ENCODE data around the gene PACRG.

DNA sequence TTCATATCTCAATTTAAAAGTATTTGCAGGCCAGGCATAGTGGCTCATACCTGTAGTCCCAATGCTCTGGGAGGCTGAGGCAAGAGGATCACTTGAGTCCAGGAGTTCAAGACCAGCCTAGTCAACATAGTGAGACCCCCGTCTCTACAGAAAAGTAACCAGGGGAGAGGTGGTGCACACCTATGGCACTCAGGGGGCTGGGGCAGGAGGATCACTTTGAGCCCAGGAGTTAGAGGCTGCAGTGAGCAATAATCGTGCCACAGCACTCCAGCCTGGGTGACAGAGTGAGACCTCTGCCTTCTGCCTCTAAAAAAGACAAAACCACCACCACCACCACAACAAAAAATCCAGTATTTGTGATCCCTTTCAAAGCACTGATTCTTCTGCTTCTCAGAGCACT lies 501.3 kb downstream of the PACRG start:
- TF ChIP-seq, protein P1, sequence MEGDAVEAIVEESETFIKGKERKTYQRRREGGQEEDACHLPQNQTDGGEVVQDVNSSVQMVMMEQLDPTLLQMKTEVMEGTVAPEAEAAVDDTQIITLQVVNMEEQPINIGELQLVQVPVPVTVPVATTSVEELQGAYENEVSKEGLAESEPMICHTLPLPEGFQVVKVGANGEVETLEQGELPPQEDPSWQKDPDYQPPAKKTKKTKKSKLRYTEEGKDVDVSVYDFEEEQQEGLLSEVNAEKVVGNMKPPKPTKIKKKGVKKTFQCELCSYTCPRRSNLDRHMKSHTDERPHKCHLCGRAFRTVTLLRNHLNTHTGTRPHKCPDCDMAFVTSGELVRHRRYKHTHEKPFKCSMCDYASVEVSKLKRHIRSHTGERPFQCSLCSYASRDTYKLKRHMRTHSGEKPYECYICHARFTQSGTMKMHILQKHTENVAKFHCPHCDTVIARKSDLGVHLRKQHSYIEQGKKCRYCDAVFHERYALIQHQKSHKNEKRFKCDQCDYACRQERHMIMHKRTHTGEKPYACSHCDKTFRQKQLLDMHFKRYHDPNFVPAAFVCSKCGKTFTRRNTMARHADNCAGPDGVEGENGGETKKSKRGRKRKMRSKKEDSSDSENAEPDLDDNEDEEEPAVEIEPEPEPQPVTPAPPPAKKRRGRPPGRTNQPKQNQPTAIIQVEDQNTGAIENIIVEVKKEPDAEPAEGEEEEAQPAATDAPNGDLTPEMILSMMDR (conservative IDR thresholded peaks at IDR 0.05; ENCODE audit: low read depth, low read length) = no peak
- TF ChIP-seq POLR2A (IDR thresholded peaks at IDR 0.05; ENCODE audit: low read depth, low read length) (no peak), CHD1 (IDR thresholded peaks at IDR 0.05; ENCODE audit: low read depth, low read length) (no peak), RAD21 (IDR thresholded peaks at IDR 0.05; ENCODE audit: low read length) (no peak), RFX5 (IDR thresholded peaks at IDR 0.05; ENCODE audit: low read depth, low read length) (no peak), MAZ (IDR thresholded peaks at IDR 0.05; ENCODE audit: borderline replicate concordance, low read depth, low read length) (no peak), SMC3 (IDR thresholded peaks at IDR 0.05; ENCODE audit: low read depth, low read length) (no peak), RCOR1 (IDR thresholded peaks at IDR 0.05; ENCODE audit: insufficient replicate concordance, low read length) (no peak)
- TF ChIP-seq, protein P2, sequence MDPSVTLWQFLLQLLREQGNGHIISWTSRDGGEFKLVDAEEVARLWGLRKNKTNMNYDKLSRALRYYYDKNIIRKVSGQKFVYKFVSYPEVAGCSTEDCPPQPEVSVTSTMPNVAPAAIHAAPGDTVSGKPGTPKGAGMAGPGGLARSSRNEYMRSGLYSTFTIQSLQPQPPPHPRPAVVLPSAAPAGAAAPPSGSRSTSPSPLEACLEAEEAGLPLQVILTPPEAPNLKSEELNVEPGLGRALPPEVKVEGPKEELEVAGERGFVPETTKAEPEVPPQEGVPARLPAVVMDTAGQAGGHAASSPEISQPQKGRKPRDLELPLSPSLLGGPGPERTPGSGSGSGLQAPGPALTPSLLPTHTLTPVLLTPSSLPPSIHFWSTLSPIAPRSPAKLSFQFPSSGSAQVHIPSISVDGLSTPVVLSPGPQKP (IDR thresholded peaks at IDR 0.05; ENCODE audit: borderline replicate concordance, low read depth, low read length) = no peak
